Raji (cell line): ENCODE results near the gene SND1.

ENCODE experiments used
- POLR2A ChIP-seq: IDR thresholded peaks from 2 replicates; pipeline ENCODE4 v1.6.1; 2011; ENCODE audit warnings: low read depth, low read length, control low read depth; ENCODE audit not compliant: insufficient read depth

Gene SND1

GRCh38 chr7:127948312-127948711 is 296.3 kb downstream of the SND1 start:
- no peak for TF ChIP-seq POLR2A

- no peak for TF ChIP-seq POLR2A
Observed at GRCh38 chr7:127948930-127949329, 296.9 kb downstream of the SND1 start.

GRCh38 chr7:127949769-127950222 is 297.8 kb downstream of the SND1 start:
- no peak for TF ChIP-seq POLR2A

DNA sequence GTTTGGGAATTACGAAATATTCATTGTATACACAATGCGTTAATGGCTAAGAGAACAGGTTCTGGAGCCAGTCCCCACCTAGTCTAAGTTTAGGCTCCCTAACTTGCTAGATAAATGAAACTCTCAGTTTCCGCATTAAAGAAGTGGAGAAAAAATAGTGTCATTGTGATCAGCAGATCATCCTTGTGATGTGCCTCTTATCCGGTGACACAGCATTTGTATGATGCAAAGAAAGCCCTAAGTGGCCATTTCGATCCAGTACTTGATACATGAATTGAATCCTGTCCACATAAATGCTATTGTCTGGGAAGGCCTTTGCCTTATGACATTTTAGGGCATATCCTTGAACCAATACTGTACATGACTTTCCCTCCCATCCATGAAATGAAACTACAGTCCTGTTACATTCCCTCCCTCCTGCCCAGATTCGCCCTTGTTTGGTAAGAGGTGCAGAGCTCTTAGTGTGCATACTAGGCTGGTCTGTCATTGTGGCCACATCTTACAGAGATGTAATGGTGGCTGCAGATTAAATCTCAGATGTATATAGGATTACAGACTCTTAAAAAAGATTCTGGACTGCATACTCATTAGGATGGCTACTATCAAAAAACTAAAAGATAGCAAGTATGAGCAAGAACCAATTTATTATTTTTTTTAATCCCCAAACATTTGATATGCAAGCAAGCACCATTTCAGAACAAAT is 298.4 kb downstream of the SND1 start:
- no peak for TF ChIP-seq POLR2A

GRCh38 chr7:127953423-127954356 is 301.7 kb downstream of the SND1 start:
- no peak for TF ChIP-seq POLR2A

- TF ChIP-seq POLR2A, result no peak
Observed at GRCh38 chr7:127954357-127954748, 302.4 kb downstream of the SND1 start.

- no peak for TF ChIP-seq POLR2A
Observed at GRCh38 chr7:127955051-127955531, 303.1 kb downstream of the SND1 start.

DNA sequence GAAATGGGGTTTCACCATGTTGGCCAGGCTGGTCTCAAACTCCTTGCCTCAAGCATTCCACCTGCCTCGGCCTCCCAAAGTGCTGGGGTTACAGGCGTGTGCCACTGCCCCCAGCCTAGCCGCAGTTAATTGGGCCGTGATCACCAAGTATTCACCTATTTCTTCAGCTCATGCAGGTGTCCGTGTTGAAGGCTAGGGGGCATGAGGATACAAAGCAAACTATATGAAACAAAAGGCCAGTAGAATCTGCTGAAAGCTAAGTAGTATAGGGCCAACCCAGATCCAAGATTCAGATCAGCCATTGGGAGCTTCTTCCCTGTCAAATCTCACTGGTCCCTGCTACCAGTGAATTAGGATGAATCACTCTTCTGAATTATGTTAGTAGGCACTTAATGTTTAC is 305.9 kb downstream of the SND1 start:
- TF ChIP-seq POLR2A, result no peak

DNA sequence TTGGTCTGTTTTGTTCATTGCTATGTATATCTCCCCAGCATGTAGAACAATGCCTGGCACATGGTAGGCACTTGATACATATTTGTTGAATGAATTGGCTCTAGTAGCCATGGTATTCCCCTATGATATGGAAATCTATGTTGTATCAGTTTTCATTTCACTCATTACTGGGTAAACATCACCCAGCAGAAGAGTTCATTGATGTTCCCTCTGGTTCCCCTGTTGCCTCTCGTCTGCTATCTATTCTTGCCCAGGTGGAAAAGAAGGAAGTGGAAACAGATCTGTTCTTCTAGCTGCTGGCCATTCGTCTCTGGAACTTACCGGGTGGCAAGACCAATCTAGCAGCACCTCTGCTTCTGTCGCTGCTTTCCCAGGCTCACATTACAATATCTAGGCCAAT is 307.8 kb downstream of the SND1 start:
- TF ChIP-seq POLR2A, result no peak

- TF ChIP-seq POLR2A, result no peak
Observed at GRCh38 chr7:127961786-127962453, 309.9 kb downstream of the SND1 start.

- TF ChIP-seq POLR2A, result no peak
Observed at GRCh38 chr7:127962589-127963361, 310.8 kb downstream of the SND1 start.

- TF ChIP-seq POLR2A, result no peak
Observed at GRCh38 chr7:127967281-127967680, 315.3 kb downstream of the SND1 start.

DNA sequence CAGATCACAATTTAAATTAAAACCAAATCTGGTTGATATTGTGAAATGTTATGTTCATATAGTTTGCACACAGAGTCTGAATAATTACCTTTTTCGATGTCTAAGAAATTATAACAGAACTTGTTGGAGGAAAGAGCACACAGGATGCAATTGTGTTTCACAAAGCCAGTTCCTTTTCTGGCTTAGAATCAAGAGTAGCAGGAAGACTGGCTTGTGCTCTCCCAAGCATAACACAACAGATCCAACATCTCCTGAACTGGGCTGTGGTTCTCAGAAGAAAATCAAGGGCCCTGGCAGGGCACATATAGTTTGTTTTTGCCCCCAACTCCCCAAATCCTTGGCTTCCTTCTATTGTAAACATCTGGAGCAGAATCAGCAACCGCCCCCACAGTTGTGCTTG is 316.6 kb downstream of the SND1 start:
- TF ChIP-seq POLR2A, result no peak

DNA sequence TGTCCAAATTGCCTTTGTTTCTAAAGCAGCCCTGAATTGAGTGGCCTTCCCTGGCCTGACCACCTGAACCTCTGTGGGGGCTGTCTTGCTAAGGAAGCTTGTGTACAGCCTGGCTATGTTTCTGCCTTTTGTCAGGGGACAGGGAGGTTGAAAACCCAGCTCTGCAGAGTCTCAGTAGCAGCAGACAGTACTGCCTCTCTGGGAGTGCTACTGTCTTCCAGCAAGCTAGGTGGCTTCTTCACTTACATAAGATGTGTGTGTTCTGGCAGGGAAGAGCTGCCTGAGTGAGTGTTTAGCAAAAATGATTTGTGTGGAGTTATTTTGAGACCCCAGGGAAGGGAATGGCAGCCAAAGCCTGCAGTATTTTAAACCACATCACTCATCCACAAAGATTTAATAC is 321.8 kb downstream of the SND1 start:
- no peak for TF ChIP-seq POLR2A
